HUDEP-2 (cell line): ENCODE measurements around the gene CDKL5.

Source experiments
- DNase-seq, 76 experiments: peaks; one replicate each; lab custom pipeline; 2025; ENCODE audit not compliant: unreplicated experiment in 76 of 76; lab: John Stamatoyannopoulos, UW

Gene CDKL5

DNA sequence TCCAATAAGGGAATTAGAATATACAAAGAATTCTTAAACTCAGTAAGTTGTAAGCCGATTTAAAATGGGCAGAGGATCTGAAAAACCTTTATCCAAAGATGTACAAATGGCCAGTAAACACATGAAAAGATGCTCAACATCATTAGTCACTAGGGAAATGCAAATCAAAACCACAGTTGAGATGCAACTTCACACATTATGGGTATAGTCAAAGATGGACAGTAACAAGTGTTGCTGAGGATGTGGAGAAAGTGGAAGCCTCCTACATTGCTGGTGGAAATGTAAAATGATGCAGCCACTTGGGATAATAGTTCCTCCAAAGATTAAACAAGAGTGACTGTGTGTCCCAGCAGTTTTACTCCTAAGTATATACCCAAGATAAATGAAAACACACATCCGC is 213.9 kb downstream of the CDKL5 start:
- no peak for DNase-seq

DNA sequence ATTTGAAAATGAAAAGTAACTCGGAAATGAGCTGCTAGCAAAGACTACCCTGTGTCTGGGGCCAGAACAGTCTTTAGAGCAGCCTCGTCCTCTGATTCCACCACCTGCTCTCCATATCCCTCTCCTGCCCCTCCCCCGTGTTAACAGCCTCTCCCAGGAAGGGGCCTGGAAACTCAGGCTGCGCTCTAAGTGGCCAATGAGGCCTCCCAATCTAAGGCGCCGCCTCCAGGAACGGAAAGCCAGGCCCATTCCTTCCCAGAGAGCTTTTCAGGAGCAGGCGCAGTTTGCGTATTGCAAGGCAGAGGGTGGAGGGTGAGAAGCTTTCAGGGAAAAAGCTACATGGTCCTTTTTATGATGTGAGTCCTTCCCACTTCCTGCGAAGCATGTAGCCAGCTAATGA is 215.3 kb downstream of the CDKL5 start:
- no peak for DNase-seq

DNA sequence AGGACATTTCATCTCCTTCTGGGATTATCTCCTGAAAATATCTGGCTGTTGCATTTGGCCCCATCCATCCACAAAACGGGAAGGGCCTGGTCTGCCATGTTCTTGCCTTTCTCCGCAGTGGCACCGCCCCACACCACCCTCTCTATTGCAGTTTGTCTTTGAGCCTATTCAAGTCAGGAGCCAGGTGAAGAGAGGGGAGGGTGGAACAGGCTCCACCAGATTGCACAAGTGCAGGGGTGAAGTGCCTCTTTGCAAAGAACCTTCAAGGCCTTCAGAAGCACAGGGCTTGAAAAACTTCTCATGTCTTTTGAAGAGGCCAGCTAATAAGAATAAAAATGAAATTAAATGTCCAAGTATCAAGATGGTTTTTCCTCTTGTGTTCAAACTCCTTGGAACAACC is 217.8 kb downstream of the CDKL5 start:
- no peak for DNase-seq

DNA sequence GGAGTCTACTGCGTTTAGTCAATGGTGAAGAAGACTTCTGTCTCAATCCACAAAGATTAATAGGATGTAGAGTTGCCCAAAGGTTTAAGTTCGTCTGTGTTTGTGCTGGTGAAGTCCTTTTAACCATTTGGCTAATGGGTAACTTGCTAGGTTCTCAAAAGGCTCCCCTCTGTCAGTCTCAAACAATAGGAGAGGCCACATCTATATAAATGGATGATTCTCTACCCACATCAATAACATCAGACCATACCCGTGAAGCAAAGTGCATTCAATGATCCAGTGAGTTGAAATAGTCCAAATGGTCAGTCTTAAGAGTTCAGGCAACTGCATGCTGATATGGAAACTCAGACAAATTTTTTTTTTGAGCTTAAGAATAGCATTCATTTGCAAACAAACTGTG is 218.4 kb downstream of the CDKL5 start:
- no peak for DNase-seq

DNA sequence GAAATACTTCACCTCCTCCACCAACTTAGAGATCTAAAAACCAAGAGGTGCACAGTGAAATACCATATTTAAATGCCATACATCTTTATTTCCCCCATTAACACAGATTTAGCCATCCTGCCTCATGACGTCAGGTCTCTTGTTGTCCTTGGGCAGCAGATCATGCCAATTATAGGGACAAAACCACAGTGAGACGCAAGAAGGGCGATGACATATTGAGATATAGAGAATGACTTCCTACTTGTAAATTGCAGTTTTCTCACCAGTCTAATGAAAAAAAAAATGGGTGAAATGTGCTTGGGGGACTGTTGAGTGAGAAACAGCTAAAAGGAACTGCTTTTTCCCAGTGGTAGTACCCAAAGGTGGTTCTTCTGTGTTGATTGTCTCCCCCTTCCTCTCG is 222.2 kb downstream of the CDKL5 start:
- no peak for DNase-seq

DNA sequence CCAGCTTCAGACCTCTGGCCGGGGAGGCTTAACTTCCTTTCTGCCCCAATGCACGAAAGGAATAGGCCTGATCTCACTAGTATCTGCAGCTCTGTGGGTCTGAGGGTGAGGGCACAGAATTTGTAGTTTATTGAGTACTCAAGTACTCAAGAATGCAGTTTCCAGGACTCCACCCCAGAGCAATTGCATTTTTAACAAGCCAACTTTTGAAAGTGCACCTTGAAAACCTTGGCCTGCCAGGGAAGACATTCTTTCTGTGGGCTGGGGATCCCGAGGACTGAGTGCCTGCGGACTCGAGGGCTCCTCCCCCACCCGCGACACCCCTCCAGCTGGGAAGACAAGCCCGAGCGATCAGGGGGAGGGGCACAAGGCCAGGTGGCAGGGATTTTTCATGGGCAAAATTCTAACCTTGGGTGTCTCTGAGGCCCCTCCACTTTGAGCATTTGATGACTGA is 224.1 kb downstream of the CDKL5 start:
- no peak for DNase-seq

DNA sequence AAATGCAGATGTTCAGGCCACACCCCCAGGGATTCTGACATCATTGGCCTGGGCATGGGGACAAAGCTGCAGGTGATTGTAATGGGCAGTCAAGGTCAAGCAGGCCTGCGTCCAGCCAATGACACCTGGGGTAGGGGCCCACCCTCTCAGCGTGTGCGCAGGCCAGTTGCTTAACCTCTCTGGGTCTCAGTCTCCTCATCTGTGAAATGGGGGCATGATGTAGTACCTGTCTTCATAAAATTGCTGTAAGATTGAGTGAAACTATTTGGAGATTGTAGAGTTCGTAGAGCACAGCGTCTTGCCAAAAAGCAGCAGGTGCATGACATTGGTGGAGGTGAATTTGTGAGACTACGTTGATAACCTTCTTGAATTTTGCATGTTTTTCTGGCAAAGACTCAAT is 225.3 kb downstream of the CDKL5 start:
- DNase-seq, result no peak

DNA sequence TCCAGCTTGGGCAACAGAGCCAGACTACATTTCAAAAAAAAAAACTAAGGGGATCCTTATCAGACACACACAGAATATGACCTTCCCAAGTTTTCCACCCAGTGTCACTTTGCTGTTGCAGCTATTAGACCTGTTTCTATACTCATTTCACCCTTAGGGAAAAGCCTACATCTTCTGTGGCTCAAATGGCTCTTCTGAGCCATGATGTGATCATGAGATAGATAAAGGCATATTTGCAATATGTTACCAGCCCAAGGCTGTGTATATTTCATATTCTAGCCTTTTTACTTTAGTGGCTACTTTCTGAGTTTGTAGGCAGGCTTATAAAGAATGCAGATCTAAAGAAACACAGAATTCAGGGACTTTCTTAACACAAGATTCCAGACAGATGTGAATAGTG is 227.2 kb downstream of the CDKL5 start:
- DNase-seq, result no peak

DNA sequence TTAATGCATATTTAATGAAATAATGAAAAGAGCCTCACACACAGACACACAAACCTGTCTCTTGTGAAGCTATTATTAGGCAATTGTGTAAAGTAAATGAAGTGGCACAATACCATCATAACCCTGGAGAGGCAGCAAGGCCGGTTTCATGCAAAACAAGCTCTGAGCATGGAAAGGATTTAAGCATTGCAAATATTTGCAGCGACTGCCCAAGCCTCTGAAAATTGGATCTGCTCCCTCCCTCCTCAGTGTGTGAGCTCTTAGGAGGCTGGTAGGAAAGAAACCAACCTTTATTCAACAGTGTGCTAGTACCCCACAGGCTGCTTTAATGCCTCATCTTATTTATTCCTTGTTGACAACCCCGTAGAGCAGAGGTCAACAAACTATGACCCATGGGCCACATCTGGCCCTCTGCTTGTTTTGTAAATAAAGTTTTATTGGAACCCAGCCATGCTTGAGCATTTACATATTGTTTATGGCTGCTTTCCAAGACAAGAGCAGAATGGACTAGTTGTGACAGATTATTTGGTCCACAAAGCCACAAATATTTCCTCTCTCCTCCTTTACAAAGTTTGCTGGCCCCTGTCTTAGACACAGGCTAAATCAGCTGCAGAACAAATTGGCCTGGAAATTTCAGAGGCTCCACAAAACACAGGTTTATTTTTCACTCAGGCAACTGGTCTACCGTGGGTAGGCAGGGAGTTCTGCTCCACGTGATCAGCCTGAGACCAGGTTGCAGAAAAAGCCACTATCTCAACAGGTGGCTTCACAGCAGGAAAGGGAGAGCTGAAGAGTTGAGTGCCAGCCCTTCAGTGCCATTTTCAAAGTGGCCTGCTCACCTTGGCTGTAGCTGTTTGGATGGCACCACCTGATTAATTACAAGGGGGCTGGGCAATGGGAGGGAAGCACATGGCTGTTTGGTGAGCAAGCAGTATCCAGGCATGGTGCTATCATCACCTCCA is 229.7 kb downstream of the CDKL5 start:
- no peak for DNase-seq

DNA sequence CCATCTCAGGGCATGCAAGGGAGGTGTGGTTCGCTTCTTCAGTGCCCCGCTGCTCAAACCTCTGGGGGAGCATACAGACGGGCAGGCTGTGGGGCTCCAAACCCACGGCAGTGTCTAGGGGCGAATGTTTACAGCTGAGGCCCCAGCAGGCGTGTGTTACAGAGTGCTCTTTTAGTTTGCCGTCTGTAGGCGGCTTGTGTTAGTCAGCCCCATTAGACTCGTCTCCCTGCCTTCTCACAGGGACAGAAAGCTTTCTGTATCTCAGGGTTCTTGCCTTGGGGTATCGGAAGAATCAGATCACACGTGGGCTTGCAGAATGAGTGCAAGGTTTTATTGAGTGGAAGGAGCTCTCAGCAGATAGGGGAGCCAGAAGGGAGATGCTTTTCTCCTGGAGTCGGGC is 235.9 kb downstream of the CDKL5 start:
- no peak for DNase-seq

DNA sequence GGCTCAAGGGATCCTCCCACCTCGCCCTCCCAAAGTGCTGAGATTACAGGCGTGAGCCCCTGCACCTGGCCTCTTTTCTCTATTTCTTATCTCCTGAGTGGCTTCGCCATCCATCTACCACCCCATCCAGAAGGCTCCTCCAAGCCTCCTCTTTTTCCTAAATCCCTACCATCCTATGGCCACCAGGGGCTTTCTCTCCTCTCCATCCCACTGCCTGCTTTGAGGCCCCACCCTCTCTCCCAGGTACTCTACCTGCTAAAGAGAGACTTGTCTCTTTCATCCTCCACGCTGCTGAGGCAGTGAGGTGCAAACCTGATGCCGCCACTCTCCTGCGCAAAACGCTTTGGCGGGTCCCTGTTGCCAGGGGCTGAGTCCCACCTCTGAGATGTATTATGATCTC is 239.5 kb downstream of the CDKL5 start:
- DNase-seq, result no peak

DNA sequence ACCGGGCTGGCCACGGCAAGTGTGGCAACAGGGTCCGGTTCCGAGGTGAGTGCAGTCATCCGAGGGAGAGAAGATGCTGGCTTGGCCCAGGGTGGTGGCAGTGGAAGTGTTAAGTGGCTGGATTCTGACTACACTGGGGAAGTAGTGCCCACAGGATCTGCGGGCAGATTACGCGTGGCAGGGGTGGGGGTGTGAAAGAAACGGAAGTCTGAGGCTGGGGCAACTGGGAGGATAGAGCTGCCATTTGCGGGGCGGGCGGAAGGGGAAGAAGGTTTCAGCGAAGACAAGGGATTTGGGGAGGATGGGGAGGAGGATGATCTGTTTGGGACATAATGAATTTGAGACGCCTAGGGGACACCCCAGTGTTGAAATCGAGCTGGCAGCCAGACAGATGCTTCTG is 241.2 kb downstream of the CDKL5 start:
- no peak for DNase-seq

DNA sequence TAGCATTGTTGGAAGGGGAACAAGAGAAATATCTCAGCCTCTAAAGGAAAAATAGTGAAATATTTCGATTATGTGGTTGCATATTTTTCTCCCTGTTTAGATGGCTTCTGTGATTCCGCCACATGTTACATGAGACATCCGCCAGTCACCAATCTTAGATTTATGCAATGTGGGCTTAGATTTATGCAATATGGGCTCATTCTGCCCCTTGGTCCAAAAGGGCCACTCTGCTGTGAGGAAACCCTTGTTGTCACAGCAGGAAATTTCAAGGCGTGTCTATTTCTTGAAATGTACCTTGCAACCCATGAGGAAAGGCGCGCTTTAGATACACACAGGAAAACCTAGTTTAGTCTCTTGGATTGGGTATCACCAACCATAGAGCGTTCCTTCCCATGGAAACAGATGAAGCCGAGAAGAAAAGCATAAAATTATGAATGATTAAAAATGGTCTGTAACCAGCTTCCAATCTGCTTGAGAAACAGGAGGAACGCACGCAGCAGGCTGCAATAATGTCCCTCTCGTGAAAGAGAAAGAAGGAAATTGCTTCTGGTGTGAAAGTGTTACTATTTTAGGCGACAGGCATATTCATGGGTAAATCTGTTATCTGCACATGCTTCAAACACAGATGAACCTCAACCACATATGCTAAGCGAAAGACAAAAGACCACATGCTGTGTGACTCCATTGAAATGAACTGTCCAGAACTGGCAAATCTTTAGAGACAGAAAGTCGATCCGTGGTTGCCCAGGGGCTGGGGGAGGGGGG is 242.8 kb downstream of the CDKL5 start:
- no peak for DNase-seq

DNA sequence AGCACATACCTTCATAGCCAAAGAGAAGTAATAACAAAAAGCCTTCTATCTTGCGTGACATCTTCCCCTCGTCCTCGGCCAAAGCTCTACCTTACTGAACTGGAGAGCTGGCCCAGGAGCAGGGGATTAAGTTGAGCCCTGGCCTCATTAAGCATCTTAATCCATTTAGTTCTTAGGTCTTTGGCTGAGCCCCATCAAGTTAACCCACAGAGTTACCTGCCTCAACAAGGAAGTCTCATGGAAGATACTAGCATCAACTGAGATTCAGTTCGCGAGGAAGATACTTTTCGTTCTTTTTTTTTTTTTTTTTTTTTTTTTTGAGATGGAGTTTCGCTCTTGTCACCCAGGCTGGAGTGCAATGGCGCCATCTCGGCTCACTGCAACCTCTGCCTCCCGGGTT is 246.6 kb downstream of the CDKL5 start, which contains the start of gene RS1:
Gene RS1 (minus strand): TSS at position 101 of the 400 bp plus-strand sequence. CDS start 40 bp downstream, at position 61.
- no peak for DNase-seq

DNA sequence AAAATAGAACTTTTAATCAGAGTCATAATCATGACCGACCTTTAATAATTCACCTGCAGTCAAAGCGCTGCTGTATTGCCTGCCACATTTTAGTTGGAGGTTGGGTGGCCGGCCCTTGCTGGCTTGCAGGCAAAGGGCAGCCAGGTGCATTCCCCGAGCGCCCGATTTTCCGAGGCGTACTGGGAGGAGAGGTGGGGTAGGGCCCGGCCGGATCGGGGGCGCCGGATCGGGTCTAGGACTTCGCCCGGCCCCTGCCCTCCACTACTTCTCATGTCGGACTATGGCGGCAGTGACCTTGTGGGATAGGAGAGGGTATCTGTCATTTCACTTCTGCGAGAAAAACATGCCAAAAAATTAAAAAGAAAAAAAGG is 249.0 kb downstream of the CDKL5 start:
- DNase-seq, result peak in 7 of 76 experiments; percentile 5 to 29 (median 12)

DNA sequence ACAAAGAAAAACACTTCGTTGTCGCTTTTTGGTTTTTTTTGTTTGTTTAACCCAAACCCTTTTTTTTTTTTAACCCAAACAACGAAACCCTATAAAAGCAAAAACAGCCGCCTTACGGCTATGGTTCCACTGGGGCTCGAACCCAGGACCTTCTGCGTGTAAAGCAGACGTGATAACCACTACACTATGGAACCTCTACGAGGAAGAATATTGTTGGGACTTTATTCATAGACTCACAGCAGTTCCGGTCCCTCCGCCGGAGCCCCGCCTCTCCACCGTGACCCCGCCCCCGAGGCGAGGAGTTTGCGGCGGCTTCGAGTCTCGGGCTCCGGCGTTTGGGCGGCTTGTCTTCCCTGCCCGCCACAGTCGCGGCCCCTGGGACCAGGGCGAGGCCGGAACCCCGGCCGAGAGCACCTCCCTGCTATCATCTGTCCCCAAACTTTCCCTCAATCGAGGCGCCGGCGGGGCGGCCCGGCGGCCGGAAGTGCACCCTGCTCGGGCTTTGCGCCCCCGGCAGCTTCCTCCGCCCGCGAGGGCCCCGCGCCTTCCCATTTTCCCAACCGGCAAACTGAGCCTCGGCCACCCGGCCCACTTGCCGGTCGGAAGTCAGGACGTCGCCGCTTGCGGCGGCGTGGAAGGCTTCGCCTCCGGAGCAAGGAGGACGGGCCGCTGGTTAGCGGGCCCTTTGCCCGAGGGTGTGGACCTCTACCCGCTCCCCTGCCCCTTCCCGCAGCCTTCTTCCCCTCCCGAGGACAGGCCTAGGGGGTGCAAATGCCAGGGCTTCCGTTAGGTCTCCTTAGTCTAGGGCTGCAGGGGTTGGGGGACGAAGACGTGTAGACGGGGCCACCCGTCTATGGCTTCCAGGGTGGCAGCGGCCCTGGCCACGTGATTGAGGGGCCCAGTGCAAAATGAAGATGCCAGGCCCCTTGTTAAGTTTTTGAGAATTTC is 249.7 kb downstream of the CDKL5 start:
- peak in 73 of 76 experiments; percentile 2 to 81 (median 56) for DNase-seq

DNA sequence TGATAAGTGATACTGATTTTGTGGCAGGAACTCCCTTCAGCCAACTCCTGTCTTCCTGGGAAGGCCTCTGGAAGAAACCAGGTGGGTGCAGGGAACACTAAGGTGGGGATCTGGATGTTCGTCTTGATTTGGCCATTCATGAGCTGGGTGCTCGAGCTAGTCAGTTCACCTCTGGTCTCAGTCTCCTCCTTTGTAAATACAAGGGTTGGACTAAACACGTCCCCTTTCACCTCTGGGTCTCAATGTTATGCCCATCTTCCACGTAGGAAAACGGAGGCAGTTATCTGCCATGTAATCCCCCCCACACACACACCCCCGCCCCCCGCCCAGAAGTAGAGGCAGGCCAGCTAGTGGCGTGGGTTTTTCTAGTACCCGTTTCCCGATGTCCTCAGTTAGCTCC is 250.6 kb downstream of the CDKL5 start:
- no peak for DNase-seq

DNA sequence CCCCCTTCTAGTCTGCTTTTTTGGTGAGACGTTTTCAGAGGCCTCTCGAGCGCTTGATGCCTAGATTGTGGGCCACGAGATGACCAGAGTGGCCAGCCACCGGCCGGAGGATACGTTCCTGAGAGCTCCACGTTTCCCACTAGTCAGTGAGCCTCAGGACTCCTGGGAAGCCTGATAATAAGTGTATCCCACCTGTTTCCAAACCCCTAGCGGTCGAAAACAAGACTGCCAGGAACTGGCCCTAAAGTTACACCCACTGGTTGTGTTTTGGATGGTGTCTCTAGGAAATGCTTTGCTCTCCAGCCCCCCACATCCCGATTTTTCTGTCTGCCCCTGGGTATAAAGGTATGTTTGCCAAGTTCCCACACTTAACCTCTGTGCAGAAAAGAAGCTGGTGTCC is 251.1 kb downstream of the CDKL5 start:
- peak in 5 of 76 experiments; percentile 1 to 4 (median 2) for DNase-seq

DNA sequence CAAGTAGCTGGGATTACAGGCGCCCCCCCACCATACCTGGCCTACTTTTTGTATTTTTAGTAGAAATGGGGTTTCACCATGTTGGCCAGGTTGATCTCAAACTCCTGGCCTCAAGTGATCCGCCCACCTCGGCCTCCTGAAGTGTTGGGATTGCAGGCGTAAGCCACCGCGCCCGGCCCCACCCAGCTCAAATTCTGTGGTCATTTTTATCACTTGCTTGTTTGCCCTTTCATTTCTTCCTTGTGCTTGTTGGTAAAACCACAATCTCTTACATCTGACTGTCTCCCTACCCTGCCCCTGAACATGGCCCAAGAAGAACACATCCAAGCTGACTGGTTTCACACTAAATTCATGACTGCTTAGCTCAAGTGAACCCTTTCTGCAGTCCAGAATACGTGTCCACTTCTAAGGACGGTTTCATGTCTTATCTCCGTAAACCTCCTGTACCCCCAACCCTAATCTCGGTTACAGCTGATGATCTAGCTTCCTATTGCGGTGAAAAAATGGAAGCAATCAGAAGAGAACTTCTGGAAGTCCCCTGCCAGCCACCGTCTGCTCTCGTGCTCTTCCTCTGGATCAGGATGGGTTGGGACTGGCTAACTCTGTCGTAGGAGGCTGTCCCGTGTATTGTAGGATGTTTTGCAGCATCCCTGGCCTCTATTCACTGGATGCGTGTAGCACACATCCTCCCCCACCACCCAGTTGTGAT is 251.9 kb downstream of the CDKL5 start:
- DNase-seq, result peak in 5 of 76 experiments; percentile 1 to 8 (median 1)

DNA sequence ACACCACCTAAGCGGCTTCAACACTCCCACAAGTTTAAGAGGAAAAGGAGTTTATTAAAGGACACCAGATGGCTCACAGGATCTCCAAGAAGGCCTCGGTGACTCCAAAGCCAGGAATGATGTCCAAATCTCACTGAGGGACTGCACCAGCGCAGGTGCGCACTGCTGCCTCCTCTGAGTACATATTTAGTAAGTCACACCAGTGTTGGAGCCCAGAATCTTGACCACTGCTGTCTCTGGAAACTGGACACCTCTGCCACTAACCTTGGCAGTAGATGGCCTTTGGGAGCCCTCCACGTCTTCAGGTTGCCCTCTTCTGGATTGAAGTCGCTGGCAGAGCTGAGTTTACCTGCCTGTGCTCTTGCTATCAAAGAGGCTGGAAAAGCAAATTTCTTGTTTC is 256.6 kb downstream of the CDKL5 start:
- no peak for DNase-seq
